ENCODE measurements around the gene TECR.
"Not testable (repeated sequence)": the region's sequence is repeated elsewhere in the genome, so short reads cannot be mapped to it uniquely, and the experiment has no call there.

The TECR gene

GRCh38 chr19:14529254-14530004 is at the start of gene TECR:
TSS of gene TECR (plus strand) at chr19:14529594. CDS start at chr19:14529697, 103 bp downstream.
- DNase-seq (ENCODE audit: low read depth, low spot score) = peak; percentile 98

GRCh38 chr19:14479975-14480699 is 49.3 kb upstream of the TECR start:
- no peak for DNase-seq (ENCODE audit: low read depth, low spot score)

GRCh38 chr19:14480700-14481079 is 48.7 kb upstream of the TECR start:
- DNase-seq (ENCODE audit: low read depth, low spot score) = no peak

GRCh38 chr19:14482172-14482941 is 47.0 kb upstream of the TECR start:
- no peak for DNase-seq (ENCODE audit: low read depth, low spot score)

GRCh38 chr19:14487370-14488125 is 41.8 kb upstream of the TECR start:
- no peak for DNase-seq (ENCODE audit: low read depth, low spot score)

- DNase-seq (ENCODE audit: low read depth, low spot score) = no peak
Observed at GRCh38 chr19:14492756-14493337, 36.5 kb upstream of the TECR start.

- no peak for DNase-seq (ENCODE audit: low read depth, low spot score)
Observed at GRCh38 chr19:14494411-14494810, 35.0 kb upstream of the TECR start.

GRCh38 chr19:14494910-14495671 is 34.3 kb upstream of the TECR start:
- no peak for DNase-seq (ENCODE audit: low read depth, low spot score)

GRCh38 chr19:14495672-14496028 is 33.7 kb upstream of the TECR start:
- no peak for DNase-seq (ENCODE audit: low read depth, low spot score)

- DNase-seq (ENCODE audit: low read depth, low spot score) = peak; percentile 92
Observed at GRCh38 chr19:14496029-14496833, 33.2 kb upstream of the TECR start, which contains the start of gene GIPC1. TSS of gene GIPC1 (minus strand) at chr19:14496127. CDS start at chr19:14482976, 13,151 bp downstream.

GRCh38 chr19:14496834-14497227 is 32.6 kb upstream of the TECR start:
- no peak for DNase-seq (ENCODE audit: low read depth, low spot score)

- no peak for DNase-seq (ENCODE audit: low read depth, low spot score)
Observed at GRCh38 chr19:14497228-14497921, 32.0 kb upstream of the TECR start.

GRCh38 chr19:14502334-14503092 is 26.9 kb upstream of the TECR start:
- DNase-seq (ENCODE audit: low read depth, low spot score) = no peak

GRCh38 chr19:14503285-14503684 is 26.1 kb upstream of the TECR start:
- no peak for DNase-seq (ENCODE audit: low read depth, low spot score)

- not testable (repeated sequence) for DNase-seq (ENCODE audit: low read depth, low spot score)
Observed at GRCh38 chr19:14504575-14504974, 24.8 kb upstream of the TECR start.

GRCh38 chr19:14505488-14506239 is 23.7 kb upstream of the TECR start:
- DNase-seq (ENCODE audit: low read depth, low spot score) = no peak

- no peak for DNase-seq (ENCODE audit: low read depth, low spot score)
Observed at GRCh38 chr19:14507704-14508542, 21.5 kb upstream of the TECR start.
